ENCODE measurements around the gene PRPF18.

Gene PRPF18

DNA sequence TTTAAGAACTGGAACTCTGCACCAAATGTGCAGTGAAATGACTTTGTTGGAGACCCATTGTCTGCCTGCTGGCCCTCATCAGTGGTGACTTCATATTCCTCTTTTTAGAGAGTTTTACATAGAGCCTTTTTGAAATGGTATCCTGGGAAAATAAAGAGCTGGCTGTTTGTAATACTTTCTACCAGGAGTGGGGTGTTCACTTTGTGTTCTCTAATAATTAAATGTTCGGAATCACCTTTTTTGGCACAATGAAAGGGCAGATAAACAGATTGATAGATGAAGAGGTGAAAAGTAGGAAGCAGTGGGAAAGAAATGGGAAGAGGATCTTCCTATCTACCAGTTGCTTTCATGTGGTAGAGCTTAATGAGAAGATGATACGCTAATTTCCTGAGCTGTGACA is 55.5 kb downstream of the PRPF18 start:
- DNase-seq, result no peak

DNA sequence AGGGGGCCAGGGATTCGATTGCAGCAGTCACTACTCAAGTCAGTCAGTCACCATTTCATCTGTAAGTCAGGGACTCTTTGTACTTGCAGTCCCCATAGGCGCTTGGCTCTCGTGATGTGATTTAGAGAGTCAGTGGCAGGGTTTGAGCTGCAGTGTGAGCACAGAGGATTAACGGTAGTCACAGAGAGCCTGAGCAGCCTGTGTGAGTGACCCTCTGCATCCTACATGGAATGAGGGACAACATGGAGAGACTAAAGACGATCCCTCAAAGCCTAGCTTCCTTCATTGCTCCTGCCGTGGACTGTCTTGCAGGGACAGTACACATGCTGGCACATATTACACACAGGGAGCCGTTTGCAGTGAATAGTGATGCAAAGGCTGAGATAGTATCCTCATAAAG is 56.3 kb downstream of the PRPF18 start:
- DNase-seq, result no peak

DNA sequence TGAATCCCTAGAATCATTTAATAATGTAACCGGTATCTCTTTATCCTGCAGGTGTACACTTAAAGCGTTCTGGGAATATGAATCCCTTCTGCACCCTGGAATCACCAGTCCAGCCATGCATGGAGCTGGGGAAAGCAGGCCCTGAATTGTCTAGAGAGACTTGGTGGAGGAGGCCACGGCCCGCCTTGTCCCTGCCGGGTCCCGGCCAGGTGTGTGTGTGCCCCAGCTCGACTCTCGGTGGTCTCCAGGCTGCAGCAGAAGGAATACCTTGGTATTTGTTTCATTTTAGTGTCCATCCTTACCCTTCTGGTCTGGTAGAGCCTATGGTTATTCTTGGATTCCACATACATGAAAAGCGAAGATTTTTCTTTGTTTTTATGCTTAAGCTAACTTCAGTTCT is 58.1 kb downstream of the PRPF18 start:
- DNase-seq, result no peak

GRCh38 chr10:13648425-13648824 is 61.7 kb downstream of the PRPF18 start:
- no peak for DNase-seq

- no peak for DNase-seq
Measured at GRCh38 chr10:13649844-13650520, 63.2 kb downstream of the PRPF18 start.

GRCh38 chr10:13650961-13651360 is 64.2 kb downstream of the PRPF18 start:
- DNase-seq, result no peak

DNA sequence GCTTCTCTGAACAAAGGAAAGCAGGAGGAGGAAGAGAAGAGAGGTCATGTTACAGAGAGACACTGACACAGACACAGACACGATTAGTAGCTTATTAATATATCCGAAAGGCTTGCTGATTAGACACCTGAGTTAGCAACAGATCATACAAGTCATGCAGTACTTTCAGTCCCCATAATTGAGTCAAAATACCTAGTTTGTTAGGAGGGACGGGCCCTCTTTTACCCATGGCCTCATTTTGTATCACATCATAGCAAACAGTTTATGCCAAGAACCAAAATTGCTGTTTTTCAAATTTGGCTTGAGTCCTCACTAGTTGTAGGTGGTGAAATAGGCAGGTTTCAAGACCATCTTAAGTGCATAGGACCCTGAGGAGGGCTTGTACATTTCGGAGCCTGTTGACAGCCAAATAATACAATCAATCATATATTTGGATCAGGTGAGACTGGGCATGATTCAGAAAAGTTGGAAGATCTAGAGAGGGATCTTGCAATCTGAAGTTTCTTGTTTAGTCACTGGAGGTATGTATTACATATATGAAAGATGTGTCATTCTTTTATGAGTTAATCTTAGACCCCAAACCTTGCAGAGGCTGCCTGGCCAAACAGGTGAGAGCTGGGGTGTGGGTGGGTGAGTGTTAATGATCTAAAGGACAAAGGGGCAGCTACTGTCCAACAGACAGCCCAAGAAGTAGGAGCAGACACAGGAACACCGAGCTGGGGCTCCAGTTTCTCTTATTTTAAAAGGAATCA is 65.4 kb downstream of the PRPF18 start:
- DNase-seq, result no peak

- no peak for DNase-seq
Measured at GRCh38 chr10:13652860-13653259, 66.1 kb downstream of the PRPF18 start.

GRCh38 chr10:13654118-13654830 is 67.5 kb downstream of the PRPF18 start:
- DNase-seq, result no peak

DNA sequence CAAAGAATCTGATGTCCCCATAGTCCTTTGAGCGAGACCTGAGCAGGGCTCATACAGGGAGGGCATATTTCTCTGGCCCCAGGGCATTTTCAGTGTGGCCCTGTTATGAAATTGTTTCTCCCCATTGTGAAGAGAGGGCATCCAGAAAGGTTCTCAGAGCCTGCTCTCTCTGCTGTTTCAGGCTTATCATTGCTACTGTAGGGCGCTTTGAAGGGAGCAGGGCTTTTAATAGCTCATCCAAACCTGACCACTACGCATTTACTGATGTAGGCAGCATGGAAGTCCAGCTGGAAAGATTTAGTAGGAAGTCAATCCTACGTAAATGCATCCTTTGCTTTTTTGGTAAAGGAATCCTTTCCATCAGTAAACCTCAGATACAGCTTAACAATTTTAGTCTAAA is 68.1 kb downstream of the PRPF18 start:
- no peak for DNase-seq

GRCh38 chr10:13656337-13657100 is 69.8 kb downstream of the PRPF18 start:
- no peak for DNase-seq

DNA sequence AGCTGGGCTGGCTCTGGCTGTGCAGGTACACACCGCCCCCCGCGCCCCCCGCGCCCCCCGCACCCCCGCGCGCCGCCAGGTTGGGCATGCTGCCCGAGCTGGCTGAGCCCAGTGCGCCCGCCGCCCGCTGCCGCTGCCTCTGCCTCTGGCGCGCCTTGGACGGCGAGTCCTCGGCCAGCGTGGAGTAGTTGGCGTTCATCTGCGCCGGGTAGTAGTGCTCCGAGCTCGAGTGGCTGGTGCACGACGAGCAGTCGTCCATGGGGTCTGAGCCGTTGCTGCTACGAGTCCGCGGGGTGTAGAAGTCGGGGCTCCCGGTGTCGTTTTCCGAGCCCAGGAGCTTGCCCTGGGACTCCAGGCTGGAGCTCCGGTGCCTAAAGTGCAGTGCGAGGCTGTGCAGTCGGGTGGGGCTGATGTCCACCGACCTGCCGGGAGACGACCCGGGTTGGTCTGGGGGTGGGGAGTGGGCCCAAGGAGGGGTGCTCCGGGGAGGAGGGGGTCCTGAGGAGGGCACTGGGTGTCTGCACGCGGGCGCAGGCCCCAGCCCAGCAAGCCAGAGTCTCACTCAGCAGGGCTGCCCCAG is 70.4 kb downstream of the PRPF18 start:
- DNase-seq, result no peak

GRCh38 chr10:13658264-13658663 is 71.5 kb downstream of the PRPF18 start:
- DNase-seq, result no peak

GRCh38 chr10:13658871-13659685 is 72.3 kb downstream of the PRPF18 start:
- DNase-seq, result no peak

GRCh38 chr10:13659887-13660550 is 73.3 kb downstream of the PRPF18 start:
- DNase-seq, result peak; percentile 8 to 56 (median 42)

DNA sequence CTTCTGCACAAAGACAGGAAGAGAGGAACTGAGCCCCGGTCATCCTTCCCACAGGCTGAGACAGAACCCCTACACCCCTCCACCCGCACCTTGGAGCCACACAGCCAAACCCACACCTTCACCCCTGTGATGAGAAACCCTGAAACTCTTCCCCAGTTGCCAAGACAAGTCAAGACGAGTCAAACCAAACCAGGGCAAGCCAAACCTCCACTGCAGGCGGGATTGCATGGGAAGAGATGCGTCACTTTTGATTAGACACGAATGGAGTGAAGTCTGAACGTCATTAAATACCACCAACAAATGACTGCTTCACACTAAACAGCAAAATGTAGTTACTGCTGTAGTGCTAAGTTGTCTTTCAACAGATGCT is 73.8 kb downstream of the PRPF18 start:
- no peak for DNase-seq

DNA sequence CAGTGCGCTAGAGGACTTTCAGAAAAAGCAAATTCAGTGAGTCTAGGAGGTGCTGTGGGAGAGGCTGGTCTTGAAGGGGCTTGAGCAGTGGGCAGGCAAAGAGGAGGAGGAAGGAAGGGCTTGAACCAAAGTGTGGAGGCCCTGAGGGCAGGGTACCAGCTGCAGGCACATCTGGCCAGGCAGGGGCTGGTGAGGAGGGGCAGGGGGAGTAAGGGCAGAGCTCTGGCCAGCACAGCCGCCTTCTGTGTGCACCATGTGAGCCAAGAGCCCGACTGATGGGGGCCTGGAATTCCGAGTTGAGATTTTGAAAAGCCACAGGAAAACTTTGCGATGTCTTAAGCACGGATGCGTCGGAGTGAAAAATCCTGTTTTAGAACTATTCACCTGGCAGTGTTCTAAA is 74.5 kb downstream of the PRPF18 start:
- no peak for DNase-seq

DNA sequence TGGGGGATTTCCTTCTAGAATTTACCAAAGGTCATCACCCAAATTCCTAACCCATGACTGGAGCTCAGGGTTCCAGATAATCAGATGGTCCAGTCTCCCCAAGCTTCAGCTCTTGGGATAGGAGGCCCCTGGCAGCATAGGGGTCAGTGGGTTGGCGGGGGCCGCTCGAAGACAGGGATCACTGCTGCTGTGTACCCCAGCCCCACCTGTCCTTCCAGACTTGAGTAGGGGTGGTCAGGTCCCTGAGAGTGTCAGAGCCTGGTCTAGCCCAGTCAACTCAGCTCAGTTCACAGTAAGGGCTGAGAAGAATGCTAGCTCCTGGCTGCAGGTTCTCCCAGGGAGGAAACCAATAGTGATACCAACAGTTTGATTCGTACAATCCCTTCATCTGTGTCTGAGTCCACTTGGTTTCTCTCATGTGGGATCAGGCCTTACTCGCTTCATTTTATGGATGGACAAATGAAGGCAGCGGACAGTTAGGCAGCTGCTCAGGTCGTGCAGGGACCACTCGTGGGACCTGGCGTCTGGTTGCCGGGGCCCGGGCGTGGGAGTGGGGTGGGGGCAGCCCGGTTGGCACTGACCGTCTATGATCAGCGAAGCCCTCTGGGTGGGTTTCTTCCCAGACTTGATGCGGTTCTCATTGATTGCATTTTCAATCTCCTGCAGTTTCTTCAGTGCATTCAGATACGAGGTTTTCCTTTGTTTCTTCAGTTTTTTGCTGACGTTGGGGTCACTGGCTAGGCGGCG is 78.9 kb downstream of the PRPF18 start:
- no peak for DNase-seq

DNA sequence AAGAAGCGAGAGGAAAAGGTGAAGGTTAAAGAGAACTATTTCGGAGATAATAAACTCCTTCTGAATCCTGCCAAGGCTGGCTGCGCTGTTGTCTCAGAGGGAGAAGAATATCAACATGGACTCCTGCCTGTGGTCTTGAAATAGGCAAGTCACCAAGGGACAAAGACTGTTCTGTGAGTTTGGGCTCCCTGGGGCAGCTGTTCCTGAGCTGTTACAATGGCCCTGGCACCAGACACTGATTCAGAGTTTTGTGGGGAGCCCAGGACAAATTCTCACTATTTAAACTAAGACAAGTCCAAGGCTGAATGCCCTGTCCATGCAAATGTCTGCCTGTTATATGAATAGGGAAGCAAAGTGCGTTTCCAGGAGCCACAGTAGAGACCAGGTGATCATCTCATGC is 81.4 kb downstream of the PRPF18 start:
- no peak for DNase-seq

GRCh38 chr10:13669182-13669855 is 82.6 kb downstream of the PRPF18 start:
- no peak for DNase-seq

Measured in T-helper 2 cell (primary cell).